HPDE6-E6E7 (cell line): ENCODE measurements around the gene STK10.
"Not testable (repeated sequence)": the region's sequence is repeated elsewhere in the genome, so short reads cannot be mapped to it uniquely, and the experiment has no call there.

Source experiments
- DNase-seq: peaks from one replicate; pipeline ENCODE4 v3.0.0; 2011; ENCODE audit warnings: missing footprints; ENCODE audit errors: extremely low spot score

Gene STK10

GRCh38 chr5:172165465-172165864 lies 22.6 kb downstream of the STK10 start:
- DNase-seq = no peak

- DNase-seq = no peak
Observed at GRCh38 chr5:172164769-172165212, 23.2 kb downstream of the STK10 start.

GRCh38 chr5:172163346-172163745 lies 24.7 kb downstream of the STK10 start:
- DNase-seq = no peak

GRCh38 chr5:172162987-172163343 lies 25.1 kb downstream of the STK10 start:
- DNase-seq = no peak

- DNase-seq = no peak
Observed at GRCh38 chr5:172162323-172162986, 25.6 kb downstream of the STK10 start.

- DNase-seq = no peak
Observed at GRCh38 chr5:172160506-172160905, 27.5 kb downstream of the STK10 start.

GRCh38 chr5:172159016-172159415 lies 29.0 kb downstream of the STK10 start:
- DNase-seq = no peak

GRCh38 chr5:172156541-172156994 lies 31.5 kb downstream of the STK10 start:
- DNase-seq = no peak

- DNase-seq = not testable (repeated sequence)
Observed at GRCh38 chr5:172155101-172155500, 32.9 kb downstream of the STK10 start.

- DNase-seq = no peak
Observed at GRCh38 chr5:172153695-172154094, 34.3 kb downstream of the STK10 start.

- no peak for DNase-seq
Observed at GRCh38 chr5:172151661-172152210, 36.3 kb downstream of the STK10 start.

GRCh38 chr5:172150514-172151425 lies 37.3 kb downstream of the STK10 start:
- no peak for DNase-seq

GRCh38 chr5:172149481-172149880 lies 38.5 kb downstream of the STK10 start:
- not testable (repeated sequence) for DNase-seq

GRCh38 chr5:172149073-172149472 lies 39.0 kb downstream of the STK10 start:
- DNase-seq = no peak

- DNase-seq = no peak
Observed at GRCh38 chr5:172148381-172148780, 39.6 kb downstream of the STK10 start.

GRCh38 chr5:172147857-172148256 lies 40.2 kb downstream of the STK10 start:
- DNase-seq = no peak

GRCh38 chr5:172146748-172147092 lies 41.3 kb downstream of the STK10 start:
- DNase-seq = no peak

GRCh38 chr5:172145870-172146747 lies 41.9 kb downstream of the STK10 start:
- DNase-seq = no peak

- DNase-seq = no peak
Observed at GRCh38 chr5:172144931-172145869, 42.8 kb downstream of the STK10 start.

GRCh38 chr5:172144291-172144815 lies 43.7 kb downstream of the STK10 start:
- no peak for DNase-seq
